HG03558 (cell line): Measurements from ENCODE around the gene RNF145.
"Not testable (repeated sequence)": the region's sequence is repeated elsewhere in the genome, so short reads cannot be mapped to it uniquely, and the experiment has no call there.

Source experiments
- ATAC-seq: cut with Tn5 transposase; IDR thresholded peaks from one replicate; pipeline ENCODE4 v1.9.1; 2021; ENCODE audit warnings: moderate number of reproducible peaks; ENCODE audit not compliant: unreplicated experiment; ENCODE audit errors: extremely low read depth

The RNF145 gene

DNA sequence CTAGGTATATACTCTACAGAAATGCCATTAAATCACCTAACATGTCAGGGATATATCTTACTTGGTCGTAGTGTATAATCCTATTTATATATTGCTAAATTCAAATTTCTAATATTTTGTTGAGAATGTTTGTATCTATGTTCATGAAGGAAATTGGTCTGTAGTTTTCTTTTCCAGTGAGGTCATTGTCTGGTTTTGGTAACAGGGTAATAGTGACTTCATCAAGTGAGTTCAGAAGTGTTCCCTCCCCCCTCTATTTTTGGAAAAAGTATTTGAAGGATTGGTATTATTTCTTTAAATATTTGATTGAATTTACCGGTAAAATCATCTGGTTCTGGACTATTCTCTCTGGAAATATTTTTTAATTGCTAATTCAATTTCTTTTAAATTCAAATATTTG is 86.2 kb downstream of the RNF145 start:
- no peak for ATAC-seq

DNA sequence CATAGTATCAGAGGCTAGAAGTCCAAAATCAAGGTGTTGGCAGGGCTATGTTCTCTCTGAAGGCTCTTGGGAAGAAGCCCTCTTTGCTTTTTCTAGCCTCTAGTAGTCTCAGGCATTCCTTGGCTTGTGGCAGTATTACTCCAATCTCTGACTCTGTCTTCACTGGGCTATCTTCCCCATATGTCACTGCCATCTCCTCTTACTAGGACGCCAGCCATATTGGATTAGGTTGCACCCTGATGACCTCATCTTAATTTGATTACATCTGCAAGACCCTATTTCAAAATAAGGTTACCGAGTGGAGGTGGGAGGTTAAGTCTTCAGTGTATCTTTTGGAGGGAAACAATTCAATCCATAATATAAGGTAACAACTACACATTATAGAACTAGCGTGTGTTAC is 88.3 kb downstream of the RNF145 start:
- no peak for ATAC-seq

DNA sequence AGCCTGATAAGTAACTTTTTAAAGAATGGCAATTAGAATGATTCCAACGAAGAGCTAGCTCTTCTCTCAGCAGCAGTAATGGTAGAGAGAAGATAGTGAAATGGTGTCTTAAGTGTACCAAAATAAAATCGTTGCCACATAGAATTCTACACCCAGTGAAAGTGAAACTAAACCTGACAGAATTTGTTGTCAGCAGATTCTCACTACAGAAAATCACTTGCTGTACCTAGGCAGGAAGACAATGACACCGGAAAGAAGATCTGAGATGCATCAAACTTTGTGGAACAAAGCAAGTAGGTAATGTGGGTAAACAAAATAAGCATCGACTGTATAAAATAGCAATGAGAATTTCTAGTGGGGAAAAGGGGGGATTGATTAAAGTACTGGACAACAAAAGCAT is 88.9 kb downstream of the RNF145 start:
- ATAC-seq = no peak

DNA sequence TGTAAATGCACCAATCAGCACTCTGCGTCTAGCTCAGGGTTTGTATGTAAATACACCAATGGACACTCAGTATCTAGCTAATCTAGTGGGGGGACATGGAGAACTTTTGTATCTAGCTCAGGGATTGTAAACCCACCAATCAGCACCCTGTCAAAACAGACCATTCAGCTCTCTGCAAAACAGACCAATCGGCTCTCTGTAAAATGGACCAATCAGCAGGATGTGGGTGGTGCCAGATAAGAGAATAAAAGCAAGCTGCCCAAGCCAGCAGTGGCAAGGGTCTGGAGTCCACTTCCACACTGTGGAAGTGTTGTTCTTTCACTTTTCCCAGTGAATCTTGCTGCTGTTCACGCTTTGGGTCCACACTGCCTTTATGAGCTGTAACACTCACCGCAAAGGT is 89.5 kb downstream of the RNF145 start:
- ATAC-seq = not testable (repeated sequence)

DNA sequence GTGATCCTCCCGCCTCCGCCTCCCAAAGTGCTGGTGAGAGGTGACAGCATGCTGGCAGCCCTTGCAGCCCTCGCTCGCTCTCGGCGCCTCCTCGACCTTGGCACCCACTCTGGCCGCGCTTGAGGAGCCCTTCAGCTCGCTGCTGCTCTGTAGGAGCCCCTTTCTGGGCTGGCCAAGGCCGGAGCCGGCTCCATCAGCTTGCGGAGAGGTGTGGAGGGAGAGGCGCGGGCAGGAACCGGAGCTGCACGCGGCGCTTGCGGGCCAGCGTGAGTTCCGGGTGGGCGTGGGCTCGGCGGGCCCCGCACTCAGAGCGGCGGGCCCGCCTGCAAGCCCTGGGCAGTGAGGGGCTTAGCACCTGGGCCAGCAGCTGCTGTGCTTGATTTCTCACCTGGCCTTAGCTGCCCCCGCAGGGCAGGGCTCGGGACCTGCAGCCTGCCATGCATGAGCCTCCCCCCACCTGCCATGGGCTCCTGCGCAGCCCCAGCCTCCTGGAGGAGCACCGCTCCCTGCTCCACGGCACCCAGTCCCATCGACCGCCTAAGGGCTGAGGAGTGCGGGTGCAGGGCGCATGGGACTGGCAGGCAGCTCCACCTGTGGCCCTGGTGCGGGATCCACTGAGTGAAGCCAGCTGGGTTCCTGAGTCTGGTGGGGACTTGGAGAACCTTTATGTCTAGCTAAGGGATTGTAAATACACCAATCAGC is 90.2 kb downstream of the RNF145 start:
- not testable (repeated sequence) for ATAC-seq

DNA sequence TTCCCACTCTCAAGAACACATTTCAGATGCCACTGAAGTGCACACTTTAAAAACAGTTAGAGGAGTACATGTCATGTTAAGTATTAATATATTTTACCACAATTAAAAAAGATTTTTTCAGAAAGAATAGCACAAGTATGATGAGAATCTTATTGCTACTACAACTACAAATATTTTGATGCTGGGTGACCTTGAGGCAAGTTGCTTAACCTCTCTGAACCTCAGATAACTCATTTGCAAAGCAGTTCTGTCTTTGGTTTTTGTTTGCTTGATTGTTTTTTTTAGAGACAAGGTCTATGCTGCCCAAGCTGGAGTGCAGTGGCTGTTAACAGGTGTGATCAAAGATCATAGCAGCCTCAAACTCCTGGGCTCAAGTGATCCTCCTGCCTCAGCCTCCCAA is 95.9 kb downstream of the RNF145 start:
- no peak for ATAC-seq

DNA sequence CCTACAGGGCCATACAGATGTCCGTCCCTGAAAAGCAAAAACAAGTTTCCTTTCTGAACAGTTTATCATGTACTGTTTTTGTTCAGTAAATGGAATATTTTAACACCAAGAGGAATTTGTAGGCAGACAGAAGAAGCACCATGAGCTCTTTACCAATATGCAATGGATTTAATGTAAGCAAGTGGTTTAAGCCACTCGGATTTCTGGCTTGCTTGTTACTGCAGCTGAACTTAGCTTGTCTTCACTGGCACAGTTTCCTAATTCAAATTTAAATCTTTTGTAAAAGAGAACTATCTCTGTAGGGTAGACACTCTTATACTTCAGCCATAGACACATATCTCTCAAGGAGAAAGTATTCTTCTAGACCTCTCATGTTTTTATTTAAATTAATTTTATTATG is 96.9 kb downstream of the RNF145 start:
- no peak for ATAC-seq
